Measurements from ENCODE around the gene EMB.
"Not testable (repeated sequence)": the region's sequence is repeated elsewhere in the genome, so short reads cannot be mapped to it uniquely, and the experiment has no call there.

The EMB gene

GRCh38 chr5:50420343-50420935 is 20.6 kb downstream of the EMB start:
- TF ChIP-seq CTCF (conservative IDR thresholded peaks at IDR 0.05; ENCODE audit: low read depth, low read length): no peak
- Histone ChIP-seq H3K9ac (no peak overlapping the region), H3K4me1 (ENCODE audit: low read depth, poor library complexity, severe bottlenecking) (peaks cover 12% of the 10 kb centered on the region), H4K20me1 (ENCODE audit: insufficient read depth) (no peaks in the 10 kb centered on the region), H3K4me2 (no peak overlapping the region), H3K27ac (no peak overlapping the region), H2AFZ (ENCODE audit: low read depth) (no peak overlapping the region), H3K36me3 (ENCODE audit: insufficient read depth) (no peaks in the 10 kb centered on the region), H3K27me3 (ENCODE audit: insufficient read depth, low read depth) (no peaks in the 10 kb centered on the region), H3K4me3 (IDR thresholded peaks at IDR 0.05; ENCODE audit: insufficient read depth, low read depth, low read length) (no peak overlapping the region), H3K79me2 (ENCODE audit: insufficient read depth, low read depth) (no peaks in the 10 kb centered on the region)

GRCh38 chr5:50419656-50420055 is 21.4 kb downstream of the EMB start:
- not testable (repeated sequence) for H3K27me3 ChIP-seq (ENCODE audit: insufficient read depth, low read depth); H3K36me3 ChIP-seq (ENCODE audit: insufficient read depth); H3K79me2 ChIP-seq (ENCODE audit: insufficient read depth, low read depth); H3K4me2 ChIP-seq; H4K20me1 ChIP-seq (ENCODE audit: insufficient read depth); H3K27ac ChIP-seq; H3K4me3 ChIP-seq (IDR thresholded peaks at IDR 0.05; ENCODE audit: insufficient read depth, low read depth, low read length); H3K9ac ChIP-seq; H3K4me1 ChIP-seq (ENCODE audit: low read depth, poor library complexity, severe bottlenecking); H2AFZ ChIP-seq (ENCODE audit: low read depth)

- H3K4me1 ChIP-seq (ENCODE audit: low read depth, poor library complexity, severe bottlenecking); H3K79me2 ChIP-seq (ENCODE audit: insufficient read depth, low read depth); H3K36me3 ChIP-seq (ENCODE audit: insufficient read depth); H3K9ac ChIP-seq; H3K4me2 ChIP-seq; H3K4me3 ChIP-seq (IDR thresholded peaks at IDR 0.05; ENCODE audit: insufficient read depth, low read depth, low read length); H4K20me1 ChIP-seq (ENCODE audit: insufficient read depth); H2AFZ ChIP-seq (ENCODE audit: low read depth); H3K27ac ChIP-seq; H3K27me3 ChIP-seq (ENCODE audit: insufficient read depth, low read depth): not testable (repeated sequence)
Observed at GRCh38 chr5:50416637-50417036, 24.5 kb downstream of the EMB start.

- H3K4me2 ChIP-seq: no peak overlapping the region
- H3K36me3 ChIP-seq (ENCODE audit: insufficient read depth): no peaks in the 10 kb centered on the region
Observed at GRCh38 chr5:50415912-50416311, 25.2 kb downstream of the EMB start.

GRCh38 chr5:50410932-50411331 is 30.2 kb downstream of the EMB start:
- not testable (repeated sequence) for H3K27ac ChIP-seq; H2AFZ ChIP-seq (ENCODE audit: low read depth); H3K9ac ChIP-seq; H3K79me2 ChIP-seq (ENCODE audit: insufficient read depth, low read depth); H3K4me3 ChIP-seq (IDR thresholded peaks at IDR 0.05; ENCODE audit: insufficient read depth, low read depth, low read length); H3K27me3 ChIP-seq (ENCODE audit: insufficient read depth, low read depth); H3K36me3 ChIP-seq (ENCODE audit: insufficient read depth); H4K20me1 ChIP-seq (ENCODE audit: insufficient read depth); H3K4me2 ChIP-seq
- peaks cover 18% of the 10 kb centered on the region for H3K4me1 ChIP-seq (ENCODE audit: low read depth, poor library complexity, severe bottlenecking)

More at GRCh38 chr5:50415912-50416311, 25.2 kb downstream of the EMB start:
- Histone ChIP-seq H2AFZ (ENCODE audit: low read depth) (no peak overlapping the region), H3K4me1 (ENCODE audit: low read depth, poor library complexity, severe bottlenecking) (peaks cover 8% of the 10 kb centered on the region), H3K9ac (no peak overlapping the region), H3K79me2 (ENCODE audit: insufficient read depth, low read depth) (no peaks in the 10 kb centered on the region), H3K27ac (no peak overlapping the region), H3K4me3 (IDR thresholded peaks at IDR 0.05; ENCODE audit: insufficient read depth, low read depth, low read length) (no peak overlapping the region), H3K27me3 (ENCODE audit: insufficient read depth, low read depth) (no peaks in the 10 kb centered on the region), H4K20me1 (ENCODE audit: insufficient read depth) (no peaks in the 10 kb centered on the region)
- no peak for TF ChIP-seq CTCF (conservative IDR thresholded peaks at IDR 0.05; ENCODE audit: low read depth, low read length)

- Histone ChIP-seq H3K79me2 (ENCODE audit: insufficient read depth, low read depth) (no peaks in the 10 kb centered on the region), H3K36me3 (ENCODE audit: insufficient read depth) (no peaks in the 10 kb centered on the region), H3K9ac (no peak overlapping the region), H3K4me3 (IDR thresholded peaks at IDR 0.05; ENCODE audit: insufficient read depth, low read depth, low read length) (no peak overlapping the region), H3K4me1 (ENCODE audit: low read depth, poor library complexity, severe bottlenecking) (peaks cover 16% of the 10 kb centered on the region), H3K27me3 (ENCODE audit: insufficient read depth, low read depth) (no peaks in the 10 kb centered on the region), H3K27ac (no peak overlapping the region), H2AFZ (ENCODE audit: low read depth) (no peak overlapping the region), H4K20me1 (ENCODE audit: insufficient read depth) (no peaks in the 10 kb centered on the region), H3K4me2 (no peak overlapping the region)
- TF ChIP-seq CTCF (conservative IDR thresholded peaks at IDR 0.05; ENCODE audit: low read depth, low read length): no peak
Observed at GRCh38 chr5:50406877-50407276, 34.2 kb downstream of the EMB start.
